H1 (cell line): ENCODE measurements around the gene APOOL. TPM values are rescaled to one million over a fixed set of nuclear protein-coding genes. Genes with fewer than 3 reads are reported as not detected.
"Not testable (repeated sequence)": the region's sequence is repeated elsewhere in the genome, so short reads cannot be mapped to it uniquely, and the experiment has no call there.

ENCODE experiments used
- CTCF ChIA-PET: fragments of 300-600 bp; sonication (Branson Sonifier 250); formaldehyde crosslinking; loops from one replicate; lab custom pipeline; 2021; ENCODE audit not compliant: partially characterized antibody; lab: Charles Lee
- POLR2A ChIA-PET: fragments of 300-600 bp; sonication (Branson Sonifier 250); formaldehyde crosslinking; loops from one replicate; lab custom pipeline; 2021; ENCODE audit warnings: inconsistent platforms; ENCODE audit not compliant: partially characterized antibody; lab: Charles Lee
- DNase-seq, 2 experiments: peaks; one replicate each; pipeline versions ENCODE4 v3.0.0 to v3.0.0-alpha.2; 2010 to 2022; ENCODE audit warnings: low spot score in 2 of 2, low read depth in 1 of 2, mixed read lengths in 1 of 2
- FAIRE-seq: peaks from 2 replicates; lab custom pipeline; 2011; peaks lifted over from hg19 to GRCh38; lab: Jason Lieb, UNC
- H2AFZ ChIP-seq: 2 replicates; pipeline ENCODE4 v1.8.1; 2012; ENCODE audit warnings: low read length, inconsistent platforms
- H2AK5ac ChIP-seq: 2 replicates; pipeline ENCODE4 v1.6.1; 2013; ENCODE audit warnings: low read depth, low read length
- H2BK120ac ChIP-seq: replicated peaks from 2 replicates; pipeline ENCODE3; 2013; ENCODE audit warnings: low read depth, low read length, inconsistent platforms
- H2BK12ac ChIP-seq: 2 replicates; pipeline ENCODE4 v1.6.1; 2013; ENCODE audit warnings: low read depth, low read length
- H2BK15ac ChIP-seq: 2 replicates; pipeline ENCODE4 v1.6.1; 2013; ENCODE audit warnings: low read length
- H2BK20ac ChIP-seq: 2 replicates; pipeline ENCODE4 v1.6.1; 2013; ENCODE audit warnings: low read length
- H2BK5ac ChIP-seq: 2 replicates; pipeline ENCODE4 v1.6.1; 2013; ENCODE audit warnings: low read depth, low read length
- H3K14ac ChIP-seq: 2 replicates; pipeline ENCODE4 v1.6.1; 2013; ENCODE audit warnings: inconsistent platforms; ENCODE audit not compliant: insufficient read length
- H3K18ac ChIP-seq: 2 replicates; pipeline ENCODE4 v1.6.1; 2013; ENCODE audit warnings: low read length; ENCODE audit errors: extremely low read depth
- H3K23ac ChIP-seq: 2 replicates; pipeline ENCODE4 v1.6.1; 2013; ENCODE audit warnings: inconsistent platforms; ENCODE audit not compliant: insufficient read length
- H3K23me2 ChIP-seq: 2 replicates; pipeline ENCODE4 v1.6.1; 2013; ENCODE audit warnings: low read depth, low read length
- H3K27ac ChIP-seq: 2 replicates; pipeline ENCODE4 v1.6.1; 2011; ENCODE audit warnings: low read depth, low read length, inconsistent platforms
- H3K27me3 ChIP-seq, 4 experiments: replicated peaks in 1 of 4; 1 replicate in 1 of 4; 2 replicates in 3 of 4; pipeline versions ENCODE4 v1.6.1 to v1.8.1; 2011 to 2013; ENCODE audit warnings: low read length in 3 of 4, mild to moderate bottlenecking in 3 of 4, inconsistent platforms in 2 of 4, mixed read lengths in 2 of 4, moderate library complexity in 1 of 4; ENCODE audit not compliant: control insufficient read depth in 3 of 4, insufficient read depth in 3 of 4; ENCODE audit errors: extremely low read depth in 1 of 4
- H3K36me3 ChIP-seq, 4 experiments: 2 replicates each; pipeline versions ENCODE4 v1.6.1 to v1.8.1; 2011 to 2013; ENCODE audit warnings: mild to moderate bottlenecking in 4 of 4, low read length in 3 of 4, moderate library complexity in 2 of 4, control low read depth in 1 of 4, inconsistent platforms in 1 of 4; ENCODE audit not compliant: insufficient read depth in 4 of 4, control insufficient read depth in 2 of 4
- H3K4ac ChIP-seq: replicated peaks from 2 replicates; pipeline ENCODE3; 2013; ENCODE audit warnings: low read length, low read depth, mixed read lengths, inconsistent platforms; ENCODE audit not compliant: insufficient read length
- H3K4me1 ChIP-seq, 4 experiments: replicated peaks in 1 of 4; 1 replicate in 1 of 4; 2 replicates in 3 of 4; pipeline versions ENCODE4 v1.6.1 to v1.8.1; 2011 to 2013; ENCODE audit warnings: low read length in 3 of 4, inconsistent platforms in 2 of 4, mixed read lengths in 1 of 4; ENCODE audit not compliant: insufficient read depth in 4 of 4, control insufficient read depth in 3 of 4
- H3K4me2 ChIP-seq, 2 experiments: 2 replicates each; pipeline versions ENCODE4 v1.6.1 to v1.8.1; 2011 to 2013; ENCODE audit warnings: low read depth in 2 of 2, low read length in 2 of 2, control low read depth in 1 of 2, inconsistent platforms in 1 of 2, mild to moderate bottlenecking in 1 of 2; ENCODE audit not compliant: insufficient read depth in 1 of 2
- H3K4me3 ChIP-seq, 4 experiments: fragments of 200-600, 300-600 bp in 1 of 4; sonication (generic), shearing (Covaris generic), sonication (Bioruptor Twin) in 1 of 4; 2 replicates each; pipeline versions ENCODE4 v1.5.1 to v1.8.1; 2011 to 2016; ENCODE audit warnings: low read length in 4 of 4, low read depth in 3 of 4, control low read depth in 2 of 4, inconsistent platforms in 2 of 4, mild to moderate bottlenecking in 2 of 4, mixed read lengths in 1 of 4, moderate library complexity in 1 of 4; ENCODE audit not compliant: insufficient read depth in 2 of 4; ENCODE audit errors: extremely low read depth in 1 of 4
- H3K56ac ChIP-seq: replicated peaks from 2 replicates; pipeline ENCODE3; 2013; ENCODE audit warnings: low read depth, mild to moderate bottlenecking, mixed read lengths, low read length, inconsistent platforms; ENCODE audit not compliant: insufficient read length
- H3K79me1 ChIP-seq: 2 replicates; pipeline ENCODE4 v1.6.1; 2013; ENCODE audit warnings: low read depth, low read length, control low read depth
- H3K79me2 ChIP-seq, 2 experiments: 2 replicates each; pipeline versions ENCODE4 v1.6.1 to v1.8.1; 2012 to 2013; ENCODE audit warnings: low read length in 2 of 2, mild to moderate bottlenecking in 2 of 2, inconsistent platforms in 1 of 2; ENCODE audit not compliant: insufficient read depth in 2 of 2, control insufficient read depth in 1 of 2
- H3K9ac ChIP-seq, 4 experiments: replicated peaks in 1 of 4; 1 replicate in 1 of 4; 2 replicates in 3 of 4; pipeline versions ENCODE4 v1.6.1 to v1.8.1; 2011 to 2013; ENCODE audit warnings: low read depth in 3 of 4, low read length in 3 of 4, control low read depth in 2 of 4, mild to moderate bottlenecking in 2 of 4, moderate library complexity in 2 of 4, inconsistent platforms in 1 of 4; ENCODE audit errors: extremely low read depth in 1 of 4
- H3K9me3 ChIP-seq, 2 experiments: 2 replicates each; pipeline versions ENCODE4 v1.6.1 to v1.8.1; 2012 to 2013; ENCODE audit warnings: mild to moderate bottlenecking in 2 of 2, moderate library complexity in 2 of 2, control low read depth in 1 of 2, inconsistent platforms in 1 of 2, low read depth in 1 of 2, low read length in 1 of 2, mixed read lengths in 1 of 2; ENCODE audit not compliant: insufficient read depth in 2 of 2
- H4K20me1 ChIP-seq, 2 experiments: replicated peaks in 1 of 2; 2 replicates each; pipeline versions ENCODE3 to v1.8.1; 2011 to 2013; ENCODE audit warnings: inconsistent platforms in 2 of 2, low read length in 2 of 2, mild to moderate bottlenecking in 1 of 2; ENCODE audit not compliant: insufficient read depth in 2 of 2, control insufficient read depth in 1 of 2
- H4K5ac ChIP-seq: 2 replicates; pipeline ENCODE4 v1.6.1; 2013; ENCODE audit warnings: low read length, low read depth, mixed read lengths, inconsistent platforms; ENCODE audit not compliant: insufficient read length
- H4K8ac ChIP-seq: 2 replicates; pipeline ENCODE4 v1.8.0; 2013; ENCODE audit warnings: mild to moderate bottlenecking, moderate library complexity, low read length, inconsistent platforms; ENCODE audit not compliant: insufficient read depth; ENCODE audit errors: extremely low read depth
- H4K91ac ChIP-seq: replicated peaks from 2 replicates; pipeline ENCODE3; 2013; ENCODE audit warnings: low read length, mixed read lengths, inconsistent platforms; ENCODE audit not compliant: insufficient read length
- ATF2 ChIP-seq: IDR thresholded peaks from 2 replicates; pipeline ENCODE4 v1.6.1; 2012; ENCODE audit warnings: low read length, inconsistent platforms
- WGBS, 2 experiments: shearing (Covaris generic) in 1 of 2; methylation state at CpG; one replicate each; pipeline versions ENCODE4 v1.1.6 to v1.1.7; 2013 to 2015; ENCODE audit warnings: low lambda C conversion rate in 2 of 2, mixed read lengths in 2 of 2, inconsistent platforms in 1 of 2, low coverage in 1 of 2, missing lambda C conversion rate in 1 of 2; ENCODE audit not compliant: insufficient replicate concordance in 2 of 2, insufficient coverage in 1 of 2, insufficient read length in 1 of 2; ENCODE audit errors: extremely low coverage in 1 of 2, missing lambda C conversion rate in 1 of 2; 5-methylcytosine and 5-hydroxymethylcytosine counted together
- polyA plus RNA-seq, 7 experiments: library from polyadenylated mRNA; depleted of rRNA in 3 of 7; stranded (reverse) in 5 of 7; unstranded in 2 of 7; fragments of >200 nt in 5 of 7; fragments of 200-250 nt in 2 of 7; gene quantifications; 1 replicate in 5 of 7; 2 replicates in 1 of 7; 4 replicates in 1 of 7; pipeline versions ENCODE4 v1.2.1 to v1.2.3, GENCODE V29; 2011 to 2013; ENCODE audit warnings: missing spikeins in 2 of 7, mixed read lengths in 2 of 7
- total RNA-seq: library from RNA; stranded (reverse); fragmentation: NEBNext Ultra II Directional; extraction: Animal tissue kit (Norgen Biotek cat#: 25700); gene quantifications from 2 replicates; pipeline ENCODE4 v1.2.1, GENCODE V29; 2021

The APOOL gene
- total and polyA plus RNA-seq, 2 of the 8 experiments (the other 6 are each of a cell fraction or from before 2014, with no cell fraction given) = 2.4 to 8.1 TPM

GRCh38 chrX:85065512-85066198 is 62.0 kb downstream of the APOOL start (continued):
- no peak for TF ChIP-seq ATF2

- H3K18ac ChIP-seq, H3K27me3 ChIP-seq, H4K8ac ChIP-seq, H2AK5ac ChIP-seq, CTCF ChIA-PET, H2AFZ ChIP-seq, H2BK120ac ChIP-seq, H3K4me2 ChIP-seq, H3K9me3 ChIP-seq, H3K79me2 ChIP-seq, H4K5ac ChIP-seq, H3K79me1 ChIP-seq, H3K23me2 ChIP-seq, H2BK20ac ChIP-seq, H2BK12ac ChIP-seq, DNase-seq, H3K4ac ChIP-seq, H3K23ac ChIP-seq, FAIRE-seq, H2BK5ac ChIP-seq, H3K14ac ChIP-seq, H3K9ac ChIP-seq, H3K56ac ChIP-seq, H4K20me1 ChIP-seq, H3K27ac ChIP-seq, H4K91ac ChIP-seq, H2BK15ac ChIP-seq, POLR2A ChIA-PET, H3K4me3 ChIP-seq, H3K4me1 ChIP-seq, H3K36me3 ChIP-seq: not testable (repeated sequence)
- WGBS, 2 experiments = 92% methylated on average over 1 of the region's 1 CpG; no CpG with 5 or more reads in 1 of the 2 experiments
Observed at GRCh38 chrX:85077247-85077646, 73.6 kb downstream of the APOOL start.
